HepG2 (cell line): ENCODE results near the gene AMPD2. TPM values are rescaled to one million over a fixed set of nuclear protein-coding genes. Genes with fewer than 3 reads are reported as not detected.

Experiments used
- ATM ChIP-seq: fragments of 450-650 bp; IDR thresholded peaks from 2 replicates; pipeline ENCODE4 v1.7.1; 2017; ENCODE audit warnings: mild to moderate bottlenecking, borderline replicate concordance
- GATAD1 ChIP-seq: IDR thresholded peaks from 2 replicates; pipeline ENCODE4 v1.6.1; 2016; ENCODE audit warnings: missing genetic modification reagents, missing compliant biosample characterization
- HNRNPLL ChIP-seq: fragments of 200-400 bp; formaldehyde crosslinking; IDR thresholded peaks from 2 replicates; pipeline ENCODE4 v1.6.1; 2017; ENCODE audit warnings: mild to moderate bottlenecking, low read depth, low read length; ENCODE audit not compliant: poor library complexity, severe bottlenecking
- IRF1 ChIP-seq: sonication (generic); formaldehyde crosslinking; IDR thresholded peaks from 2 replicates; pipeline ENCODE4 v1.4.0; 2020; ENCODE audit warnings: low read depth, mild to moderate bottlenecking, missing genetic modification reagents
- JUN ChIP-seq: sonication (generic); formaldehyde crosslinking; IDR thresholded peaks from 2 replicates; pipeline ENCODE4 v1.4.0; 2020; ENCODE audit warnings: mild to moderate bottlenecking, missing genetic modification reagents
- MYPOP ChIP-seq: sonication (generic); formaldehyde crosslinking; IDR thresholded peaks from 2 replicates; pipeline ENCODE4 v1.8.1; 2023; ENCODE audit warnings: mild to moderate bottlenecking, moderate library complexity, missing genetic modification reagents
- NAIF1 ChIP-seq: sonication (generic); formaldehyde crosslinking; IDR thresholded peaks from 2 replicates; pipeline ENCODE4 v1.5.0; 2020; ENCODE audit warnings: mild to moderate bottlenecking, missing genetic modification reagents, borderline replicate concordance
- REL ChIP-seq: sonication (generic); formaldehyde crosslinking; conservative IDR thresholded peaks from 2 replicates; pipeline ENCODE4 v1.8.0; 2022; ENCODE audit warnings: mild to moderate bottlenecking, missing genetic modification reagents, moderate library complexity
- RFX3 ChIP-seq: IDR thresholded peaks from 2 replicates; pipeline ENCODE4 v1.6.1; 2016; ENCODE audit warnings: missing biosample characterization, missing genetic modification reagents
- RFXANK ChIP-seq: IDR thresholded peaks from 2 replicates; pipeline ENCODE4 v1.6.1; 2016
- SIN3A ChIP-seq: IDR thresholded peaks from 2 replicates; pipeline ENCODE4 v1.6.1; 2011; ENCODE audit warnings: low read depth, mild to moderate bottlenecking, control low read depth, low read length, borderline replicate concordance
- SNRNP70 ChIP-seq: fragments of 200-400 bp; formaldehyde crosslinking; IDR thresholded peaks from 2 replicates; pipeline ENCODE4 v1.6.1; 2017; ENCODE audit warnings: mild to moderate bottlenecking, low read depth, low read length, moderate library complexity
- TFDP2 ChIP-seq: sonication (generic); formaldehyde crosslinking; IDR thresholded peaks from 2 replicates; pipeline ENCODE4 v1.4.0; 2020; ENCODE audit warnings: missing genetic modification reagents
- THAP11 ChIP-seq: IDR thresholded peaks from 2 replicates; pipeline ENCODE4 v1.6.1; 2016; ENCODE audit warnings: missing biosample characterization, missing genetic modification reagents
- ZFP82 ChIP-seq: sonication (generic); formaldehyde crosslinking; IDR thresholded peaks from 2 replicates; pipeline ENCODE4 v1.5.1; 2020; ENCODE audit warnings: mild to moderate bottlenecking, missing genetic modification reagents, borderline replicate concordance
- ZNF281 ChIP-seq: sonication (generic); formaldehyde crosslinking; IDR thresholded peaks from 2 replicates; pipeline ENCODE4 v1.4.0; 2020; ENCODE audit warnings: missing genetic modification reagents, borderline replicate concordance
- ZNF430 ChIP-seq: sonication (generic); formaldehyde crosslinking; IDR thresholded peaks from 2 replicates; pipeline ENCODE4 v1.9.0; 2021; ENCODE audit warnings: mild to moderate bottlenecking, missing genetic modification reagents
- ZNF557 ChIP-seq: sonication (generic); formaldehyde crosslinking; IDR thresholded peaks from 2 replicates; pipeline ENCODE4 v1.4.0; 2020; ENCODE audit warnings: missing genetic modification reagents
- ZNF609 ChIP-seq: sonication (generic); formaldehyde crosslinking; IDR thresholded peaks from 2 replicates; pipeline ENCODE4 v1.4.0; 2020; ENCODE audit warnings: mild to moderate bottlenecking, missing genetic modification reagents, borderline replicate concordance
- polyA plus RNA-seq, 8 experiments: library from polyadenylated mRNA; depleted of rRNA in 3 of 8; stranded (reverse) in 7 of 8; unstranded in 1 of 8; fragments of >200 nt; fragmentation: Illumina TruSeq in 4 of 8; extraction: Trizol in 4 of 8; gene quantifications; 2 replicates each; pipeline versions ENCODE4 v1.2.1 to v1.2.3, GENCODE V29; 2011 to 2016; ENCODE audit warnings: low read depth in 4 of 8, missing spikeins in 1 of 8, mixed read lengths in 1 of 8; ENCODE audit not compliant: insufficient read depth in 1 of 8
- total RNA-seq, 5 experiments: library from RNA; depleted of rRNA; stranded (reverse); fragments of >200 nt; fragmentation: Illumina TruSeq; extraction: Trizol; gene quantifications; 2 replicates each; pipeline ENCODE4 v1.2.3, GENCODE V29; 2016; ENCODE audit warnings: low read depth in 1 of 5

The AMPD2 gene
- total and polyA plus RNA-seq, 2 of the 13 experiments (the other 11 are each of a cell fraction or from before 2014, with no cell fraction given) = 62.3 to 82.0 TPM

- TF ChIP-seq ATM (no peak), JUN (no peak), GATAD1 (peak; percentile 46; the same call in 1 of the 2 replicates), ZNF281 (CRISPR knock-in tag) (peak; percentile 64; the same call in 1 of the 2 replicates), ZNF609 (CRISPR knock-in tag) (0 out of 2 replicates have a peak, but pooled peaks have one; percentile 22), THAP11 (CRISPR knock-in tag) (peak; percentile 67; the same call in 1 of the 2 replicates), RFX3 (CRISPR knock-in tag) (peak; percentile 89), ZFP82 (CRISPR knock-in tag) (peak; percentile 57; the same call in 1 of the 2 replicates), REL (no peak), ZNF430 (no peak), ZNF557 (no peak), SNRNP70 (no peak), MYPOP (no peak), TFDP2 (CRISPR knock-in tag) (0 out of 2 replicates have a peak, but pooled peaks have one; percentile 18), IRF1 (no peak), NAIF1 (no peak), RFXANK (CRISPR knock-in tag) (no peak), SIN3A (peak; percentile 75; the same call in 1 of the 2 replicates), HNRNPLL (peak; percentile 82)
Measured at GRCh38 chr1:109620841-109621286, 1.2 kb downstream of the AMPD2 start (continued).
